GM18870 (cell line): Measurements from ENCODE around the gene PCP2.

Source experiments
- ATAC-seq: cut with Tn5 transposase; IDR thresholded peaks from one replicate; pipeline ENCODE4 v1.9.1; 2021; ENCODE audit warnings: moderate library complexity; ENCODE audit not compliant: unreplicated experiment

PCP2 gene

GRCh38 chr19:7620442-7621412 is 12.8 kb downstream of the PCP2 start:
- ATAC-seq, result no peak

GRCh38 chr19:7619671-7620441 is 13.7 kb downstream of the PCP2 start:
- no peak for ATAC-seq

DNA sequence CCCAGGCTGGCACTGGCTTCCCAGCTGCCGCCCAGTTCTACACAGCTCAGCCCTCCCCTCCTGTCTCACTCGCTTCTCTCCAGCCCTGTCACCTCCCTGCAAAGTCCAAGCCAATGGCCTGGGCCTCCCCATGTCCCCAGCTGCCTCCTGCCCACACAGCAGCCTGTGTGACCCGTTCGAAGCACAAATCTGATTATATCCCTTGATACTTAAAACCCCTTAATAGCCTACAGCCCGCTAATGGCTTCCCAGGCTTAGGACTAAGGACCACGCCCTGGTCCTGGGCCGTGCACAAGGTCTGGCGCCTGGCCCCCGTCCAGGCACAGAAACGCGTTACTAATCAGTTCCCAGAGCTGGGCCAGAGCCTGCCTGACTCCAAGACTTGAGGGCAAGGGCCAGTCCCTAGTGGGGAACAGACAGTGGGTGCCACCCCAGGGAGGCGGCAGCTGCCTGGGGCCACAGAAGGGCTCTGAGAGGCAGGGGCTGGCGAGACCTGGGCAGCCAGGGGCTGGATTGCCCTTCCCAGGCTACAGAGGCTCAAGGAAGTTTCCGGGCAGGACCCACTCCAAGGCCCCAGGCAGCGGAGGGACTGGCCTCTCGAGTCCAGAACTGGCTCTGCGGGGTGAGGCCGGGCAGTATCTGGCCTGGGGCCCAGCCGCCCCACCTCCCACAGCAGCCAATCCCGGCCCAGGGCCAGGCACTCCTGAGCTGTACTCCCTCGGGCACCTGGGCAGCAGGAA is 14.6 kb downstream of the PCP2 start:
- no peak for ATAC-seq

DNA sequence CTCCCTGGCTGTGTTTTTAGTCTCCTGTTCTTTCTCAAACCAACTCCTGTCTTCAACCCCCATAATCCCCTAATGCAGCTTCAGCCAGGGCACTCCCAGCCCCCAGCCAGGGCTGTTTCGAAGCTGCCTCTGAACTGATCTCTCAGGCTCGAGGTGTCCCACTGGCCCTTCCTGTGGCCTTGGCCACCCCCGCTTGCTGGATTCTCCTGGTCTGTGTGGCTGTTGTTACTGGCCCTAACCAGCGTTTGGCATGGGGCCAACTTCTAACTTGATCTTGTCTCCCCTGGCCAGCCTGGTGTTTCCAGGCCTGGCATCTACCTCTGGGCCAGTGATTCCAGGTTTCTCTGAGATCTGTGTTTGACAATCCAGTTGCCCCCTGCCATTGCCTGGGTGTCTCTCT is 15.2 kb downstream of the PCP2 start:
- ATAC-seq, result no peak

DNA sequence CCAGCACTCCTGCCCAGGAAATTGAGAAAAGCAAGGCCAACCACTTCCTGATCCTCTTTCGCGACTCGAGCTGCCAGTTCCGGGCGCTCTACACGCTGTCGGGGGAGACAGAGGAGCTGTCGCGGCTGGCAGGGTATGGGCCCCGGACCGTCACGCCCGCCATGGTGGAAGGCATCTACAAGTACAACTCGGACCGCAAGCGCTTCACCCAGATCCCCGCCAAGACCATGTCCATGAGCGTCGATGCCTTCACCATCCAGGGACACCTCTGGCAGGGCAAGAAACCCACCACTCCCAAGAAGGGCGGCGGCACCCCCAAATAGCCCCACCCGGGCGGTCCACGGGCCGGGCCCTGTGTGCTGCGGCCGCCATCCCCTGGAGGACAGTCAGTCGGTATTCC is 15.8 kb downstream of the PCP2 start:
- ATAC-seq, result no peak

DNA sequence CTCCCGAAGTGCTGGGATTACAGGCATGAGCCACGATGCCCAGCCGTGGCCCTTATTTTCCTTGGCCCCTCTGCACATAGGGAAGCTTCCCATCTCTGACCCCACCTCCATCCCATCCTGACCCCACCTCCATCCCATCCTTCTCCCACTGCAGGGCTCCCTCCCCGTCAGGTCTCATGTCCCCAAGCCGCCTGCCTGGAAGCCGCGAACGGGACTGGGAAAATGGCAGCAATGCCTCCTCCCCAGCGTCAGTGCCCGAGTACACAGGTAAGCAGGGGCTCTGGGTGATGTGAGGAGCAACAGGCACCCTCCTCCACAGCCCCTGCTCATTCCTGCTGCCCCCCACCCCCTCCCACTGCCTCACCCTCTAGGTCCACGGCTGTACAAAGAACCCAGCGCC is 16.3 kb downstream of the PCP2 start:
- no peak for ATAC-seq

- no peak for ATAC-seq
Observed at GRCh38 chr19:7614859-7615741, 18.4 kb downstream of the PCP2 start.

- ATAC-seq, result no peak
Observed at GRCh38 chr19:7612282-7613274, 20.9 kb downstream of the PCP2 start.

DNA sequence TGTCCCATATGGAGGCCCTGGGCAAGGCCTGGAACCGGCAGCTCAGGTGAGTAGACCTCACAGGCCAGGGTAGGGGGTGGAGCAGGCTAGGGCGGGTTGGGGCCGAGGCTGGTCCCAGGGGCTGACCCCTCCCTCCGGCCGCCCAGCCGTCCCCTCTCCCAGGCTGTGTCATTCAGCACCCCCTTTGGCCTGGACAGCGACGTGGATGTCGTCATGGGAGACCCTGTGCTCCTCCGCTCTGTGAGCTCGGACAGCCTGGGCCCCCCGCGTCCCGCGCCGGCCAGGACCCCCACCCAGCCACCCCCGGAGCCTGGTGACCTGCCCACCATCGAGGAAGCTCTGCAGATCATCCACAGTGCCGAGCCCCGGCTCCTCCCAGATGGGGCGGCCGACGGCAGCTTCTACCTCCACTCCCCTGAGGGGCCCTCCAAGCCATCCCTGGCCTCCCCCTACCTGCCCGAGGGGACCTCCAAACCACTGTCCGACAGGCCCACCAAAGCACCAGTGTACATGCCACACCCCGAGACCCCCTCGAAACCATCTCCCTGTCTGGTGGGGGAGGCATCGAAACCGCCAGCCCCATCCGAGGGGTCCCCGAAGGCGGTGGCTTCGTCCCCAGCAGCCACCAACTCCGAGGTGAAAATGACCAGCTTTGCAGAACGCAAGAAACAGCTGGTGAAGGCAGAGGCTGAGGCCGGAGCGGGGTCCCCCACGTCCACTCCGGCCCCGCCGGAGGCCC is 21.8 kb downstream of the PCP2 start:
- ATAC-seq, result no peak

GRCh38 chr19:7610491-7611240 is 22.9 kb downstream of the PCP2 start:
- no peak for ATAC-seq

GRCh38 chr19:7607874-7608560 is 25.5 kb downstream of the PCP2 start:
- ATAC-seq, result no peak

DNA sequence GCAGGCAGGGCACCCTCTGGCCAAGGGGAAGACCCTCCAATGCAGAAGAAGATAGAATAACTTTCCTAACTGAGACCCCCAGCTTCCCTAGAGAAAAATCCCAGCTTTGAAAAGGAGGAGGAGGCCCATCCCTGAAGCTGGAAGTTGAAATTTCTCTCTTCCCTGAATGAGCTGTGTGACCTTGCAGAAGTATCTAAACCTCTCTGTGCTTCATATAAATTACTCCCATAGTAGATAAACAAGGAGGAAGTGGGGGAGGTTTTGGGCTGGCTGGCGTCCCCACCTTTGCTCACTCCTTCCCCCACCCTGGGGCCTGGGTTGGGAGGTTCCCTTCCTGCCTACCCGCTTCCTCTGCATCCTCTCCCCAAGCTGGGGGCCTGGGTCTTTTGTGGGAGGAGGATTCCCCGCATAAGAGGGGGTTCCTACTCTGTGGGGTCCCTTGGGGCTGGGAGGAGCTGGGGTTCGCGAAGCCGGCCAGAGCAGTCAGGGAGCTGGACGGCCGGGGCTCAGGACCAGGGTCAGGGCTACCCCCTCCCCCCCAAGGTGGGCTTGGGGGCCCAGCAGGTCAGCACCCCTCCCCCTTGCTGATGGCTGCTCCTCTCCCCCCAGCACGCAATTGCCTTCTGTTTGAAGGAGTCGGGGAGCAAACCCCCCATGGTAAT is 26.2 kb downstream of the PCP2 start:
- no peak for ATAC-seq

- no peak for ATAC-seq
Observed at GRCh38 chr19:7606289-7606688, 27.2 kb downstream of the PCP2 start.

DNA sequence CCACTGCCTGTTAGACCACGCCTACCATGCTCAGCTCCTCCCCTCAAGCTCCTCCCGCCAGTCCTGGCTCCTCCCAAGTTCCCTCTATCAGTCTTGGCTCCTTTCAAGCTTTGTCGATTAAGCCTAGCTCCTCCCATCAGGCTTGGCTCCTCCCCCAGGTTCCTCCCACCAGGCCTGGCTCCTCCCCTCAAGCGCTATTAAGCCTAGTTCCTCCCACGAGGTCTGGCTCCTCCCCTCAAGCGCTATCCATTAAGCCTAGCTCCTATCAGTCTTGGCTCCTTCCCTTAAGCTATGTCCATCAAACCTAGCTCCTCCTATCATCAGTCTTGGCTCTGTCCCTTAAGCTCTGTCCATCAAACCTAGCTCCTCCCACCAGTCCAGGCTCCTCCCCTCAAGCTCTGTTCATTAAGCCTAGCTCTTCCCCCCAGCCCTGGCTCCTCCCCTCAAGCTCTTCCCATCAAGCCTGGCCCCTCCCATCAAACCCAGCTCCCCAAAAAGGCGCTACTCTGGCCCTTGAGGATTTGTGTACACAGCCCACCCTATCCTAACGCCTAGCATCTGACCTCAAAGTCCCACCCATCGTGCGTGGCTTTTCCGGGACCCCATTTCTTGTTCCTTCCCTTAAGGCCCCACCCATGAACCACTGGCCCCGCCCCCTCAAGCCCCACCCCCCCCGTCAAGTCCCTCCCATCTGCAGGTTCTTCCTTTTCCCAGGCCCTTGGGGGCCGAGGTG is 27.9 kb downstream of the PCP2 start:
- ATAC-seq, result no peak

GRCh38 chr19:7603919-7604318 is 29.6 kb downstream of the PCP2 start:
- ATAC-seq, result no peak

DNA sequence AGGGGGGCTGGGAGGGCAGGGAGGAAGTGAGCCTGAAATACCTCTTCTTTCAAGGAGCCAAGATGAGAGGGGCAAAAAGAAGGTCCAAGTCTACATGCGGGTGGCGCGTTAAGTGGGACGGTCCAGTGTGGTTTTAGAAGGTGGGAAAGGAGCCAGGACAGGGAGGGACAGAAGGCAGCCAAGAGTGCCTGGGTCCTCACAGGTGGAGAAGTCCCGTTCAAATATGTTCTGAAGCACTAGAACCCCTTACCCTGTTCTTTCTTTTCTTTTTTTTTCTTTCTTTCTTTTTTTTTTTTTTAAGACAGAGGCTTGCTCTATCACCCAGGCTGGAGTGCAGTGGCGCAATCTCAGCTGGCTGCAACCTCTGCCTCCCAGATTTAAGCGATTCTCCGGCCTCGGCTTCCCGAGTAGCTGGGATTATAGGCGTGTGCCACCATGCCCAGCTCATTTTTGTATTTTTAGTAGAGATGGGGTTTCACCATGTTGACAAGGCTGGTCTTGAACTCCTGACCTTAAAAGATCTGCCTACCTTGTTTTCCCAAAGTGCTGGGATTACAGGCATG is 30.5 kb downstream of the PCP2 start:
- no peak for ATAC-seq
